ENCODE results near the gene C1QTNF1.

The C1QTNF1 gene

GRCh38 chr17:79023886-79024771 is at the start of gene C1QTNF1:
Gene C1QTNF1 (plus strand): TSS chr17:79024169. CDS start chr17:79043969, 19,800 bp downstream.
- no peak for DNase-seq (ENCODE audit: low read depth in 2 of 2)

- no peak for DNase-seq (ENCODE audit: low read depth in 2 of 2)
These were observed 49.1 kb upstream of the C1QTNF1 start for GRCh38 chr17:78974635-78975591.

GRCh38 chr17:78976907-78977680 is 46.9 kb upstream of the C1QTNF1 start:
- no peak for DNase-seq (ENCODE audit: low read depth in 2 of 2)

GRCh38 chr17:78977681-78977943 is 46.4 kb upstream of the C1QTNF1 start:
- DNase-seq (ENCODE audit: low read depth in 2 of 2) = no peak

GRCh38 chr17:78977997-78978973 is 45.7 kb upstream of the C1QTNF1 start:
- no peak for DNase-seq (ENCODE audit: low read depth in 2 of 2)

- no peak for DNase-seq (ENCODE audit: low read depth in 2 of 2)
These were observed 44.0 kb upstream of the C1QTNF1 start, which contains the start of gene LGALS3BP for GRCh38 chr17:78979780-78980623. Gene LGALS3BP (minus strand): TSS chr17:78979923. CDS start chr17:78977191, 2,732 bp downstream.

- no peak for DNase-seq (ENCODE audit: low read depth in 2 of 2)
These were observed 43.4 kb upstream of the C1QTNF1 start for GRCh38 chr17:78980624-78980972.

- DNase-seq (ENCODE audit: low read depth in 2 of 2) = no peak
These were observed 42.7 kb upstream of the C1QTNF1 start for GRCh38 chr17:78981010-78981888.

- no peak for DNase-seq (ENCODE audit: low read depth in 2 of 2)
These were observed 38.6 kb upstream of the C1QTNF1 start for GRCh38 chr17:78985395-78985794.

- no peak for DNase-seq (ENCODE audit: low read depth in 2 of 2)
These were observed 37.8 kb upstream of the C1QTNF1 start for GRCh38 chr17:78986048-78986648.

GRCh38 chr17:78986649-78987328 is 37.2 kb upstream of the C1QTNF1 start:
- no peak for DNase-seq (ENCODE audit: low read depth in 2 of 2)

GRCh38 chr17:78988152-78988551 is 35.8 kb upstream of the C1QTNF1 start:
- DNase-seq (ENCODE audit: low read depth in 2 of 2) = no peak

GRCh38 chr17:78990349-78991016 is 33.5 kb upstream of the C1QTNF1 start:
- DNase-seq (ENCODE audit: low read depth in 2 of 2) = no peak

GRCh38 chr17:78991017-78991738 is 32.8 kb upstream of the C1QTNF1 start:
- DNase-seq (ENCODE audit: low read depth in 2 of 2) = no peak

- DNase-seq (ENCODE audit: low read depth in 2 of 2) = no peak
These were observed 31.9 kb upstream of the C1QTNF1 start for GRCh38 chr17:78991906-78992532.
